Ishikawa (cell line): ENCODE measurements around the gene KCNN1.

ENCODE experiments used
- CEBPB ChIP-seq: IDR thresholded peaks from 2 replicates; pipeline ENCODE4 v1.6.1; 2012
- CREB1 ChIP-seq: IDR thresholded peaks from 2 replicates; pipeline ENCODE4 v1.6.1; 2012; ENCODE audit warnings: low read depth
- EGR1 ChIP-seq: IDR thresholded peaks from 2 replicates; pipeline ENCODE4 v1.6.1; 2012
- EP300 ChIP-seq: IDR thresholded peaks from 2 replicates; pipeline ENCODE4 v1.6.1; 2012; ENCODE audit warnings: borderline replicate concordance
- FOXM1 ChIP-seq: IDR thresholded peaks from 2 replicates; pipeline ENCODE4 v1.6.1; 2012; ENCODE audit warnings: low read depth, borderline replicate concordance
- NFIC ChIP-seq: IDR thresholded peaks from 2 replicates; pipeline ENCODE4 v1.6.1; 2012
- RAD21 ChIP-seq: IDR thresholded peaks from 2 replicates; pipeline ENCODE4 v1.6.1; 2012; ENCODE audit warnings: low read depth
- TAF1 ChIP-seq: IDR thresholded peaks from 2 replicates; pipeline ENCODE4 v1.6.1; 2012; ENCODE audit warnings: low read depth, mild to moderate bottlenecking
- TCF12 ChIP-seq: IDR thresholded peaks from 2 replicates; pipeline ENCODE4 v1.6.1; 2012; ENCODE audit warnings: low read depth
- TEAD4 ChIP-seq: IDR thresholded peaks from 2 replicates; pipeline ENCODE4 v1.6.1; 2012
- YY1 ChIP-seq: IDR thresholded peaks from 2 replicates; pipeline ENCODE4 v1.6.1; 2012; ENCODE audit warnings: low read depth
- ZBTB7A ChIP-seq: IDR thresholded peaks from 2 replicates; pipeline ENCODE4 v1.6.1; 2012; ENCODE audit warnings: low read depth
- TF ChIP-seq, protein P1 (sequence below): IDR thresholded peaks from 2 replicates; pipeline ENCODE4 v1.6.1; 2012
- TF ChIP-seq, protein P2 (sequence below): IDR thresholded peaks from 2 replicates; pipeline ENCODE4 v1.6.1; 2012; ENCODE audit warnings: low read depth, mild to moderate bottlenecking
- TF ChIP-seq, protein P3 (sequence below): IDR thresholded peaks from 2 replicates; pipeline ENCODE4 v1.6.1; 2012

KCNN1 gene

DNA sequence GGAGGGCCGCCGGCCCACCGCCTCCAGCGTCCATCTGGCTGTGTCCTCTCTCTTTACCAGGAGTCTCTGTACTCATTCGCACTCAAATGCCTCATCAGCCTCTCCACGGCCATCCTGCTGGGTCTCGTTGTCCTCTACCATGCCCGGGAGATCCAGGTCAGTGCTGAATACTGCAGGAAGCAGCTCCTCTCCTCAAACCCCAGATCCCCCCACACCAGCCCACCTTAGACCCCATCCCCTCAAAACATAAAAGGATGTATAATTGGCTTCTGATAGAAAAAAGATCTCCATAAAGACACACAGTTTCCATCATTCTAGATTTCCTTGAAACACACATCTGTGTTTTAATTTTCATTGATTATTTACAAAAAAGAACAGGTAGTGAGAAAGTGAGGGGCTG is 8.1 kb downstream of the KCNN1 start:
- TF ChIP-seq CEBPB = no peak
- no peak for TF ChIP-seq TCF12
- no peak for TF ChIP-seq TAF1
- TF ChIP-seq NFIC = no peak
- no peak for TF ChIP-seq YY1
- TF ChIP-seq EGR1 = no peak
- no peak for TF ChIP-seq CREB1
- TF ChIP-seq, protein P1, sequence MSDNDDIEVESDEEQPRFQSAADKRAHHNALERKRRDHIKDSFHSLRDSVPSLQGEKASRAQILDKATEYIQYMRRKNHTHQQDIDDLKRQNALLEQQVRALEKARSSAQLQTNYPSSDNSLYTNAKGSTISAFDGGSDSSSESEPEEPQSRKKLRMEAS = no peak
- TF ChIP-seq RAD21 = no peak
- TF ChIP-seq TEAD4 = no peak
- no peak for TF ChIP-seq EP300
- TF ChIP-seq, protein P2, sequence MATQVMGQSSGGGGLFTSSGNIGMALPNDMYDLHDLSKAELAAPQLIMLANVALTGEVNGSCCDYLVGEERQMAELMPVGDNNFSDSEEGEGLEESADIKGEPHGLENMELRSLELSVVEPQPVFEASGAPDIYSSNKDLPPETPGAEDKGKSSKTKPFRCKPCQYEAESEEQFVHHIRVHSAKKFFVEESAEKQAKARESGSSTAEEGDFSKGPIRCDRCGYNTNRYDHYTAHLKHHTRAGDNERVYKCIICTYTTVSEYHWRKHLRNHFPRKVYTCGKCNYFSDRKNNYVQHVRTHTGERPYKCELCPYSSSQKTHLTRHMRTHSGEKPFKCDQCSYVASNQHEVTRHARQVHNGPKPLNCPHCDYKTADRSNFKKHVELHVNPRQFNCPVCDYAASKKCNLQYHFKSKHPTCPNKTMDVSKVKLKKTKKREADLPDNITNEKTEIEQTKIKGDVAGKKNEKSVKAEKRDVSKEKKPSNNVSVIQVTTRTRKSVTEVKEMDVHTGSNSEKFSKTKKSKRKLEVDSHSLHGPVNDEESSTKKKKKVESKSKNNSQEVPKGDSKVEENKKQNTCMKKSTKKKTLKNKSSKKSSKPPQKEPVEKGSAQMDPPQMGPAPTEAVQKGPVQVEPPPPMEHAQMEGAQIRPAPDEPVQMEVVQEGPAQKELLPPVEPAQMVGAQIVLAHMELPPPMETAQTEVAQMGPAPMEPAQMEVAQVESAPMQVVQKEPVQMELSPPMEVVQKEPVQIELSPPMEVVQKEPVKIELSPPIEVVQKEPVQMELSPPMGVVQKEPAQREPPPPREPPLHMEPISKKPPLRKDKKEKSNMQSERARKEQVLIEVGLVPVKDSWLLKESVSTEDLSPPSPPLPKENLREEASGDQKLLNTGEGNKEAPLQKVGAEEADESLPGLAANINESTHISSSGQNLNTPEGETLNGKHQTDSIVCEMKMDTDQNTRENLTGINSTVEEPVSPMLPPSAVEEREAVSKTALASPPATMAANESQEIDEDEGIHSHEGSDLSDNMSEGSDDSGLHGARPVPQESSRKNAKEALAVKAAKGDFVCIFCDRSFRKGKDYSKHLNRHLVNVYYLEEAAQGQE = no peak

DNA sequence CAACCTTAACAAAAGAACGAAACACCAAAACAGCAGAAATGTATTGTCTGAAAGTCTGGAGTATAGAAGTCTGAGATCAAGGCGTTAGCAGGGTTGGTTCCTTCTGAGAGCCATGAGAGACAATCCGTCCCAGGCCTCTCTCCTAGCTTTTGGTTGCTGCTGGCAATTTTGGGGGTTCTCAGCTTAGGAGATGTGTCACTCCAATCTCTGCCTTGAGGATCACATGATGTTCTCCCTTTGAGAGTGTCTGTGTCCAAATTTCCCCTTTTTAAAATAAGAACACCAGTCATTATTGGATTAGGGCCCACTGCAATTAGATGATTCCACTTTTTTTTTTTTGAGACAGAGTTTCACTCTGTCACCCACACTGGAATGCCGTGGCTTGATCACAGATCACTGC is 10.1 kb downstream of the KCNN1 start:
- TF ChIP-seq, protein P3, sequence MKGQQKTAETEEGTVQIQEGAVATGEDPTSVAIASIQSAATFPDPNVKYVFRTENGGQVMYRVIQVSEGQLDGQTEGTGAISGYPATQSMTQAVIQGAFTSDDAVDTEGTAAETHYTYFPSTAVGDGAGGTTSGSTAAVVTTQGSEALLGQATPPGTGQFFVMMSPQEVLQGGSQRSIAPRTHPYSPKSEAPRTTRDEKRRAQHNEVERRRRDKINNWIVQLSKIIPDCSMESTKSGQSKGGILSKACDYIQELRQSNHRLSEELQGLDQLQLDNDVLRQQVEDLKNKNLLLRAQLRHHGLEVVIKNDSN = no peak
- TF ChIP-seq ZBTB7A = no peak

DNA sequence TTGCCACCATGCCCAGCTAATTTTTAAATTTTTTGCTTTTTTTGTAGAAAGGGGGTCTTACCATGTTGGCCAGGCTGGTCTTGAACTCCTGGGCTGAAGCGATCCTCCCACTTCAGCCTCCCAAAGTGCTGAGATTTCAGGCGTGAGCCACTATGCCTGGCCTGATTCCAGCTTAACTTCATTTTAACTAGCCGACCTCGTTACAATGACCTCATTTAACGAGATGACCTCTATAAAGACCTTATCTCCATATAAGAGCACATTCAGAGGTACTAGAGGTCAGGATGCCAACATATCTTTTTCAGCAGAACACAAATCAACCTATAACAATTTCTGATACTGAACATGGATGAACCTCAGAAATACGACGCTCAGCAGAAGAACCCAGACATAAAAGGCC is 10.6 kb downstream of the KCNN1 start:
- TF ChIP-seq TEAD4 = no peak
- TF ChIP-seq YY1 = no peak
- TF ChIP-seq ZBTB7A = no peak
- TF ChIP-seq, protein P2 = no peak
- no peak for TF ChIP-seq TCF12
- no peak for TF ChIP-seq EGR1
- TF ChIP-seq, protein P3 = no peak
- no peak for TF ChIP-seq NFIC
- no peak for TF ChIP-seq EP300
- TF ChIP-seq CEBPB = no peak
- no peak for TF ChIP-seq CREB1
- TF ChIP-seq FOXM1 = no peak
- no peak for TF ChIP-seq TAF1
- TF ChIP-seq, protein P1 = no peak
- TF ChIP-seq RAD21 = no peak

DNA sequence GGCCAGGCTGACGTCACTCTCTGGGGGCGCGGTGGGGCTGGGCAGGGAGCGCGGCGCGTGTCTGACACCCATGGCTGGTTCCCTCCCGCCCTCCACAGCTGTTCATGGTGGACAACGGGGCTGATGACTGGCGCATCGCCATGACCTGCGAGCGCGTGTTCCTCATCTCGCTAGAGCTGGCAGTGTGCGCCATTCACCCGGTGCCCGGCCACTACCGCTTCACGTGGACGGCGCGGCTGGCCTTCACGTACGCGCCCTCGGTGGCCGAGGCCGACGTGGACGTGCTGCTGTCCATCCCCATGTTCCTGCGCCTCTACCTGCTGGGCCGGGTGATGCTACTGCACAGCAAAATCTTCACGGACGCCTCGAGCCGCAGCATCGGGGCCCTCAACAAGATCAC is 14.7 kb downstream of the KCNN1 start:
- no peak for TF ChIP-seq NFIC
- TF ChIP-seq ZBTB7A = no peak
- TF ChIP-seq CEBPB = no peak
- no peak for TF ChIP-seq YY1
- no peak for TF ChIP-seq FOXM1
- TF ChIP-seq TEAD4 = no peak
- TF ChIP-seq, protein P3 = no peak
- TF ChIP-seq TAF1 = no peak
- TF ChIP-seq, protein P2 = no peak
- no peak for TF ChIP-seq EGR1
- no peak for TF ChIP-seq EP300
- TF ChIP-seq RAD21 = no peak
- TF ChIP-seq, protein P1 = no peak
- TF ChIP-seq TCF12 = no peak
